Small intestine (tissue), 7 donors: ENCODE results near the gene RIC8B. TPM values are rescaled to one million over a fixed set of nuclear protein-coding genes. Genes with fewer than 3 reads are reported as not detected.
"Not testable (repeated sequence)": the region's sequence is repeated elsewhere in the genome, so short reads cannot be mapped to it uniquely, and the experiment has no call there.

Source experiments
- DNase-seq, 2 donors: peaks; one replicate each; pipeline versions ENCODE4 v3.0.0 to v3.0.0-alpha.2; 2013
- FAIRE-seq: peaks from 2 replicates; lab custom pipeline; 2012; peaks lifted over from hg19 to GRCh38; lab: Jason Lieb, UNC
- H3K27ac ChIP-seq, 3 donors: one replicate each; pipeline ENCODE4 v1.5.1; 2013; ENCODE audit warnings: low read length in 2 of 3, mild to moderate bottlenecking in 2 of 3, control low read depth in 1 of 3, inconsistent platforms in 1 of 3, low read depth in 1 of 3, moderate library complexity in 1 of 3
- H3K27me3 ChIP-seq, 3 donors: one replicate each; pipeline ENCODE4 v1.6.1; 2013; ENCODE audit warnings: low read length in 3 of 3, inconsistent platforms in 1 of 3; ENCODE audit not compliant: control insufficient read depth in 3 of 3, insufficient read depth in 3 of 3
- H3K36me3 ChIP-seq, 3 donors: one replicate each; pipeline ENCODE4 v1.6.1; 2013; ENCODE audit warnings: low read length in 3 of 3, inconsistent platforms in 1 of 3, low read depth in 1 of 3, mild to moderate bottlenecking in 1 of 3, moderate library complexity in 1 of 3; ENCODE audit not compliant: control insufficient read depth in 3 of 3, insufficient read depth in 2 of 3
- H3K4me1 ChIP-seq, 3 donors: one replicate each; pipeline ENCODE4 v1.6.1; 2013; ENCODE audit warnings: low read length in 2 of 3, inconsistent platforms in 1 of 3, low read depth in 1 of 3, mild to moderate bottlenecking in 1 of 3, moderate library complexity in 1 of 3; ENCODE audit not compliant: control insufficient read depth in 3 of 3, insufficient read depth in 2 of 3
- H3K4me3 ChIP-seq, 3 donors: one replicate each; pipeline ENCODE4 v1.5.1; 2013; ENCODE audit warnings: low read length in 3 of 3, control low read depth in 1 of 3, inconsistent platforms in 1 of 3, low read depth in 1 of 3, mild to moderate bottlenecking in 1 of 3, moderate library complexity in 1 of 3
- H3K9me3 ChIP-seq, 2 donors: one replicate each; pipeline ENCODE4 v1.6.1; 2013; ENCODE audit warnings: low read depth in 1 of 2, low read length in 1 of 2; ENCODE audit not compliant: control insufficient read depth in 2 of 2, insufficient read depth in 1 of 2
- WGBS, 3 donors: extraction: QIAGEN DNeasy Blood & Tissue Kit; methylation state at CpG; one replicate each; pipeline ENCODE4 v1.1.7; 2013; 5-methylcytosine and 5-hydroxymethylcytosine counted together
- polyA plus RNA-seq, 4 donors: library from polyadenylated mRNA; stranded (reverse) in 3 of 4; unstranded in 1 of 4; fragments of 200-250 nt in 3 of 4; fragments of 120-200 nt in 1 of 4; gene quantifications; one replicate each; pipeline versions ENCODE4 v1.2.1 to v1.2.3, GENCODE V29; 2013
- donor health status: healthy with polysubstance abuse.
- donor health status: control.
- donor health status: control.
- donor health status: Bipolar disorder and iron deficiency.
- donor health status: healthy.

Gene RIC8B
- polyA plus RNA-seq, 4 donors: 3.0 to 11.7 (median 5.4) TPM

DNA sequence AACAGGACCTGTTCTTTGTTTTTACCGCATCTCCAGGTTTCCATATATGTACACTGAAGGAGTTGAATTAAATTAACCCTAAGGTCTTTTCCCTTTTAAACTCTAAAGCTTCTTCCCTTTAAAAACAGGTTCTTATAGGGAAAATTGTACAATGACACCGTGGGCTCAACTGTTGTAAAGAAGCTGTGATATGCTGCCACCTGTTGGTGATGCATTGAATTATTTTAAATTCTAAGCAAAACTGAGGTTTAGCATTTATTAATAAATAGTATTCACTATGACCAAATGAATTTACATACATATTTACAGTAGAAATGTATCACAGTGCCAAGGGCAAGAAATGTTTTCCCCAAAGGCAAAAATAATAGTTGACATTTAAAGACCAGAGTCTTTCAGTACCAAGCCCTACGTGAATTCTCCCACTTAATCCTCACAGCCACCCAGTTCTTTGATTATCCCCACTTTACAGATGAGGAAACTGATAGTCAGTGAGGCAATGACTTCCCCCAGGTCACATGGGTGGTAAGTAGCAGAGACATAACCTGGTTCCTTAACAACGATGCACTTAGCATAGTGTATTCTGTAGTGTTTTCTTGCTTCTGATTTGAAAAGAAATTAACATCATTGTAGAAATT is 145.5 kb downstream of the RIC8B start:
- no peaks in the 10 kb centered on the region for H3K36me3 ChIP-seq
- H3K27ac ChIP-seq: no peak overlapping the region
- H3K4me3 ChIP-seq: no peak overlapping the region
- no peaks in the 10 kb centered on the region for H3K9me3 ChIP-seq
- H3K4me1 ChIP-seq: no peaks in the 10 kb centered on the region
- H3K27me3 ChIP-seq: no peaks in the 10 kb centered on the region
- FAIRE-seq (no peak), DNase-seq (peak; percentile 51 to 67)
- 40 to 48% (median 43%) methylated on average over 4 of the region's 4 CpGs for WGBS, 3 donors

DNA sequence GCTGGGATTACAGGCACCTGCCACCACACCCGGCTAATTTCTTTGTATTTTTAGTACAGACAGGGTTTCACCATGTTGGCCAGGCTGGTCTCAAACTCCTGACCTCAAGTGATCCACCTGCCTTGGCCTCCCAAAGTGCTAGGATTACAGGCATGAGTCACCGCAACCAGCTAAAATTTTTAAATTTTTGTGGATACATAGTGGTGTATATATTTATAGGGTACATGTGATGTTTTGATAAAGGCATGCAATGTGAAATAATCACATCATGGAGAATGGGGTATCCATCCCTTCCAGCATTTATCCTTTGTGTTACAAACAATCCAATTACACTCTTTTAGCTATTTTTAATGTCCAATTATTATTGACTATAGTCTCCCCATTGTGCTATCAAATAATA is 147.5 kb downstream of the RIC8B start:
- FAIRE-seq: not testable (repeated sequence)

DNA sequence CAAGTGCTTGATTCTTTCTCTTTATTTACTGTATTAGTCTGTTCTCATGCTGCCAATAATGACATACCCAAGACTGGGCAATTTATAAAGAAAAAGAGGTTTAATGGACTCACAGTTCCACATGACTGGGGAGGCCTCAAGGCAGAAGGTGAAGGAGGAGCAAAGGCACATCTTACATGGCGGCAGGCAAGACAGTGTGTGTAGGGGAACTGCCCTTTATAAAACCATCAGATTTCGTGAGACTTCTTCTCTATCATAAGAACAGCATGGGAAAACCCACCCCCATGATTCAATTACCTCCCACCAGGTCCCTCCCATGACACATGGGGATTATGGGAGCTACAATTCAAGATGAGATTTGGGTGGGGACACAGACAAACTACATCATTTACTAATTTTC is 149.1 kb downstream of the RIC8B start:
- H3K27me3 ChIP-seq, H3K4me3 ChIP-seq, H3K27ac ChIP-seq, H3K4me1 ChIP-seq, DNase-seq, FAIRE-seq, H3K36me3 ChIP-seq, H3K9me3 ChIP-seq: not testable (repeated sequence)
- 85 to 97% (median 91%) methylated on average over 2 of the region's 2 CpGs for whole genome bisulfite sequencing, 3 donors

More for the DNA sequence above, 147.5 kb downstream of the RIC8B start:
- H3K4me1 ChIP-seq, H3K27me3 ChIP-seq, H3K36me3 ChIP-seq, H3K4me3 ChIP-seq, H3K9me3 ChIP-seq, H3K27ac ChIP-seq, DNase-seq: not testable (repeated sequence)
- WGBS, 3 donors: 64 to 77% (median 74%) methylated on average over 2 of the region's 2 CpGs

DNA sequence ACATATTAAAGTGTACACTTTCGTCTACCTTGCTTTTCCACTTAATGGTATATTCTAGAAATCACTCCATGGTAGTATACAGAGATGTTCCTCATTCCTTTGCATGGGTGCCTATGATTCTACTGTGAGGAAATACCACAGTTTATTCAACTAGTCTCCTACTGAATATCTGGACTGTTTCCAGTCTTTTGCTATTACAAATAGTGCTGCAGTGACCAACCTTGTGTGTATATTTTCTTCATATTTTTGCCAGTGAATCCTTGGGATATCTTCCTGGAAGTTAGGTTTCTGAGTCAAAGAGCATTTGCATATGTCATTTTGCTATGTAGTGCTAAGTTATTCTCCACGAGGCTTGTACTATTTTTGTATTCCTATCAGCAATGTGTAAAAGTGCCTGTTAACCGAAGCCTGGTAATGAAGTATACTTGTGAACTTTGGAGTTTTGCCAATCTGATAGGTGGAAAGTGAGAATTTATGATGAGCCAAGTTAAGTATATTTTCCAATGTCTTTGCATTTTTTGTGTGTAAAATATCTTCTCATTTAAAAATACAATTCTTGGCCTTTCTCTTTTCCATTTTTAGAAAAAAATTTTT is 149.9 kb downstream of the RIC8B start:
- no peaks in the 10 kb centered on the region for H3K36me3 ChIP-seq
- no peak for DNase-seq
- H3K4me3 ChIP-seq: no peak overlapping the region
- FAIRE-seq: no peak
- no peaks in the 10 kb centered on the region for H3K4me1 ChIP-seq
- no peaks in the 10 kb centered on the region for H3K27me3 ChIP-seq
- H3K9me3 ChIP-seq: no peaks in the 10 kb centered on the region
- H3K27ac ChIP-seq: no peak overlapping the region
- WGBS, 3 donors: 39 to 59% (median 49%) methylated on average over 3 of the region's 3 CpGs

DNA sequence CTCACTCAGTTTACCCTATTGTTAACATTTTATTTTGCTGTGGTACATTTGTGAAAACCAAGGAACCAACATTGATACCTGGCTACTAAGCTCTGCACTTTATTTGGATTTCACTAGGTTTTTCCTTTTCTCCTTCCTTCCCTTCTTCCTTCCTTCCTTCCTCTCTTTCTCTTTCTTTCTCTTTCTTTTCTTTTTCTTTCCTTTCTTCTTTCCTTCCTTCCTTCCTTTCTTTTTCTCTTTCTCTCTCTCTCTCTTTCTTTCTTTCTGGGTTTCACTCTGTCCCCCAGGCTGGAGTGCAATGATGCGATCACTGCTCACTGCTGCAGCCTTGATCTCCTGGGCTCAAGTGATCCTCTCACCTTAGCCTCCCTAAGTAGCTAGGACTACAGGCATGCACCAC is 152.2 kb downstream of the RIC8B start:
- DNase-seq: no peak
- no peaks in the 10 kb centered on the region for H3K27me3 ChIP-seq
- H3K9me3 ChIP-seq: no peaks in the 10 kb centered on the region
- H3K4me1 ChIP-seq: no peaks in the 10 kb centered on the region
- FAIRE-seq: no peak
- no peak overlapping the region for H3K27ac ChIP-seq
- 96 to 100% (median 100%) methylated on average over 1 of the region's 1 CpG for WGBS, 3 donors
- no peaks in the 10 kb centered on the region for H3K36me3 ChIP-seq
- H3K4me3 ChIP-seq: no peak overlapping the region

DNA sequence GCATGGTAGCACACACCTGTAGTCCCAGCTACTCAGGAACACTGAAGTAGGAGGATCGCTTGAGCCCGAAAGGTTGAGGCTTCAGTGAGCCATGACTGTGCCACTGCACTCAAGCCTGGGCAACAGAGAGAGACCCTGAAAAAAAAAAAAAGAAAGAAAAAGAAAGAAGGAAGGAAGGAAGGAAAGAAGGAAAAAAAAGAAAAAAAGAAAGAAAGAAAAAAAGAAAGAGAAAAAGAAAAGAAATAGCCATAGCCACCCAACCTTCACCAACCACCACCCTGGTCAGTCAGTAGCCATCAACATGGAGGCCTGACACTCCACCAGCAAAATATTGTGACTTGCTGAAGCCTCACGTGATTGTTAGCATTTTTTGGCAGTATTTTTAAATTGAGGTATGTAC is 159.8 kb downstream of the RIC8B start:
- WGBS, 3 donors: 85 to 89% (median 86%) methylated on average over 3 of the region's 3 CpGs
- no peaks in the 10 kb centered on the region for H3K9me3 ChIP-seq

More for the DNA sequence above, 159.8 kb downstream of the RIC8B start:
- H3K27ac ChIP-seq: no peak overlapping the region
- FAIRE-seq: no peak
- H3K36me3 ChIP-seq: no peaks in the 10 kb centered on the region
- H3K4me1 ChIP-seq: no peaks in the 10 kb centered on the region
- no peaks in the 10 kb centered on the region for H3K27me3 ChIP-seq
- no peak overlapping the region for H3K4me3 ChIP-seq
- no peak for DNase-seq

Other genes starting within 250 kb of the RIC8B start
- gene RFX4, start 191.7 kb upstream of the RIC8B start, polyA plus RNA-seq: under 1 TPM in 2 of 4 donors, not detected in 2; 0.03 to 0.09 TPM
- 10 to 100 TPM; 12.7 to 41.0 (median 20.5) TPM for gene TMEM263, start 181.2 kb downstream of the RIC8B start, polyA plus RNA-seq
- 10 to 100 TPM in 3 of 4 donors, 1 to 10 TPM in 1; 4.9 to 20.8 (median 13.5) TPM for gene MTERF2, start 212.5 kb downstream of the RIC8B start, polyA plus RNA-seq